GM12872 (cell line): ENCODE data around the gene SEMA6B.

Experiments
- CTCF ChIP-seq: IDR thresholded peaks from 3 replicates; pipeline ENCODE4 v1.5.1; 2011; ENCODE audit warnings: low read depth, mild to moderate bottlenecking, low read length, moderate library complexity; ENCODE audit not compliant: insufficient read depth

SEMA6B gene

GRCh38 chr19:4581666-4582553 lies 22.4 kb upstream of the SEMA6B start:
- no peak for TF ChIP-seq CTCF

- TF ChIP-seq CTCF = no peak
Measured at GRCh38 chr19:4580961-4581665, 21.6 kb upstream of the SEMA6B start.

GRCh38 chr19:4580021-4580901 lies 20.8 kb upstream of the SEMA6B start:
- no peak for TF ChIP-seq CTCF

- no peak for TF ChIP-seq CTCF
Measured at GRCh38 chr19:4579389-4579788, 19.9 kb upstream of the SEMA6B start.

GRCh38 chr19:4578552-4579248 lies 19.2 kb upstream of the SEMA6B start:
- no peak for TF ChIP-seq CTCF

GRCh38 chr19:4577020-4577782 lies 17.7 kb upstream of the SEMA6B start:
- no peak for TF ChIP-seq CTCF
